Cardiac septum (tissue), 1 donor: Measurements from ENCODE around the gene ZNF274. TPM values are rescaled to one million over a fixed set of nuclear protein-coding genes. Genes with fewer than 3 reads are reported as not detected.
"Not testable (repeated sequence)": the region's sequence is repeated elsewhere in the genome, so short reads cannot be mapped to it uniquely, and the experiment has no call there.

Experiments used
- DNase-seq: peaks from one replicate; pipeline ENCODE4 v3.0.0-alpha.2; 2020; ENCODE audit warnings: low spot score
- intact Hi-C: fragments of 100-400 bp; cut with DNase I; formaldehyde crosslinking; loops from one replicate; pipeline ENCODE4 v1.14.0; 2022
- total RNA-seq: library from RNA; stranded (reverse); fragmentation: NEBNext Ultra II Directional; extraction: Animal tissue kit (Norgen Biotek cat#: 25700); gene quantifications from one replicate; pipeline ENCODE4 v1.2.1, GENCODE V29; 2021
- donor health status: DM: no; HTN: no; CAD: no.

The ZNF274 gene
- total RNA-seq, 1 donor from 2014 or later = 26.7 TPM

- intact Hi-C loops = loop anchor here (5.0 kb wide), 1 partner anchor 53 kb away; no protein-coding TSS in a partner anchor
- DNase-seq = no peak
Observed at GRCh38 chr19:58203814-58204475, 21.1 kb downstream of the ZNF274 start.

- no peak for DNase-seq
- intact Hi-C loops = loop anchor here (5.0 kb wide), 1 partner anchor 53 kb away; no protein-coding TSS in a partner anchor
Observed at GRCh38 chr19:58204566-58204965, 21.7 kb downstream of the ZNF274 start.

- intact Hi-C loops = no loop called here
- no peak for DNase-seq
Observed at GRCh38 chr19:58209577-58209976, 26.7 kb downstream of the ZNF274 start.

- intact Hi-C loops = no loop called here
- DNase-seq = no peak
Observed at GRCh38 chr19:58212336-58213074, 29.6 kb downstream of the ZNF274 start.

GRCh38 chr19:58213075-58213369 lies 30.2 kb downstream of the ZNF274 start:
- intact Hi-C loops = no loop called here
- DNase-seq = no peak

- intact Hi-C loops = no loop called here
- DNase-seq = no peak
Observed at GRCh38 chr19:58217069-58217481, 34.2 kb downstream of the ZNF274 start.

- no peak for DNase-seq
- intact Hi-C loops = no loop called here
Observed at GRCh38 chr19:58217607-58218391, 34.9 kb downstream of the ZNF274 start.

GRCh38 chr19:58218899-58219298 lies 36.0 kb downstream of the ZNF274 start:
- intact Hi-C loops = no loop called here
- no peak for DNase-seq

GRCh38 chr19:58227964-58228584 lies 45.2 kb downstream of the ZNF274 start:
- no peak for DNase-seq
- intact Hi-C loops = no loop called here

GRCh38 chr19:58228585-58229254 lies 45.9 kb downstream of the ZNF274 start, which contains the start of gene ZNF544:
TSS of gene ZNF544 (plus strand) at chr19:58228914. CDS start at chr19:58244024, 15,110 bp downstream.
- intact Hi-C loops = loop anchor here (1.0 kb wide), 1 partner anchor 50 kb away; the partner anchor contains the start of gene ZNF8
- peak; percentile 92 for DNase-seq

GRCh38 chr19:58229255-58229639 lies 46.4 kb downstream of the ZNF274 start:
- no peak for DNase-seq
- intact Hi-C loops = loop anchor here (1.0 kb wide), 1 partner anchor 49 kb away; the partner anchor contains the start of gene ZNF8

- intact Hi-C loops = no loop called here
Observed at GRCh38 chr19:58237324-58237723, 54.5 kb downstream of the ZNF274 start.

GRCh38 chr19:58243351-58243750 lies 60.5 kb downstream of the ZNF274 start:
- no peak for DNase-seq
- intact Hi-C loops = no loop called here

More at GRCh38 chr19:58237324-58237723, 54.5 kb downstream of the ZNF274 start:
- DNase-seq = no peak

GRCh38 chr19:58248886-58249285 lies 66.0 kb downstream of the ZNF274 start:
- intact Hi-C loops = no loop called here
- DNase-seq = no peak

GRCh38 chr19:58252102-58252685 lies 69.3 kb downstream of the ZNF274 start:
- intact Hi-C loops = no loop called here
- no peak for DNase-seq

- intact Hi-C loops = loop anchor here (5.0 kb wide), 1 partner anchor 56 kb away; no protein-coding TSS in a partner anchor
- DNase-seq = not testable (repeated sequence)
Observed at GRCh38 chr19:58258259-58258658, 75.4 kb downstream of the ZNF274 start.

- intact Hi-C loops = no loop called here
- DNase-seq = peak; percentile 12
Observed at GRCh38 chr19:58261600-58261967, 78.7 kb downstream of the ZNF274 start.

- peak; percentile 22 for DNase-seq
Observed at GRCh38 chr19:58261968-58262921, 79.4 kb downstream of the ZNF274 start.

More at GRCh38 chr19:58261968-58262921, 79.4 kb downstream of the ZNF274 start:
- intact Hi-C loops = no loop called here
